GM12864 (cell line): ENCODE results near the gene ROBO2.

Experiments
- DNase-seq: peaks from one replicate; pipeline ENCODE4 v3.0.0-alpha.2; 2011; ENCODE audit warnings: low read depth
- H3K4me3 ChIP-seq: 2 replicates; pipeline ENCODE4 v1.5.1; 2011; ENCODE audit warnings: mild to moderate bottlenecking, low read depth, low read length, control low read depth
- CTCF ChIP-seq: IDR thresholded peaks from 2 replicates; pipeline ENCODE4 v1.5.1; 2011; ENCODE audit warnings: low read depth, mild to moderate bottlenecking, moderate library complexity, low read length, control low read depth, inconsistent platforms; ENCODE audit errors: missing control alignments

Gene ROBO2

GRCh38 chr3:77685713-77686112, 645.8 kb downstream of the ROBO2 start:
- no peak overlapping the region for H3K4me3 ChIP-seq
- DNase-seq: no peak

GRCh38 chr3:77686560-77686959, 646.7 kb downstream of the ROBO2 start:
- no peak overlapping the region for H3K4me3 ChIP-seq
- no peak for DNase-seq
- TF ChIP-seq CTCF: no peak

More at GRCh38 chr3:77685713-77686112, 645.8 kb downstream of the ROBO2 start:
- no peak for TF ChIP-seq CTCF

- H3K4me3 ChIP-seq: no peak overlapping the region
- no peak for DNase-seq
- no peak for TF ChIP-seq CTCF
Measured at GRCh38 chr3:77687545-77687944, 647.6 kb downstream of the ROBO2 start.

GRCh38 chr3:77690284-77690845, 650.5 kb downstream of the ROBO2 start:
- H3K4me3 ChIP-seq: no peak overlapping the region
- no peak for TF ChIP-seq CTCF
- DNase-seq: no peak

- TF ChIP-seq CTCF: no peak
- no peak for DNase-seq
Measured at GRCh38 chr3:77693147-77693546, 653.2 kb downstream of the ROBO2 start.

GRCh38 chr3:77699125-77699691, 659.3 kb downstream of the ROBO2 start:
- no peak overlapping the region for H3K4me3 ChIP-seq
- TF ChIP-seq CTCF: no peak
- no peak for DNase-seq

More at GRCh38 chr3:77693147-77693546, 653.2 kb downstream of the ROBO2 start:
- no peak overlapping the region for H3K4me3 ChIP-seq
